Kidney glomerular epithelial cell (primary cell): ENCODE measurements around the gene CCNI.
"Not testable (repeated sequence)": the region's sequence is repeated elsewhere in the genome, so short reads cannot be mapped to it uniquely, and the experiment has no call there.

Source experiments
- DNase-seq: peaks from one replicate; lab custom pipeline; 2025; lab: John Stamatoyannopoulos, UW

The CCNI gene

GRCh38 chr4:77075869-77076799 is at the start of gene CCNI:
CCNI (minus strand) TSS chr4:77075989; CDS start chr4:77066362, 9,627 bp downstream.
- DNase-seq = peak; percentile 90

GRCh38 chr4:77124576-77124975 is 48.8 kb upstream of the CCNI start:
- DNase-seq = no peak

- no peak for DNase-seq
Observed at GRCh38 chr4:77123411-77123810, 47.6 kb upstream of the CCNI start.

- no peak for DNase-seq
Observed at GRCh38 chr4:77122656-77123055, 46.9 kb upstream of the CCNI start.

- no peak for DNase-seq
Observed at GRCh38 chr4:77121736-77122240, 46.0 kb upstream of the CCNI start.

GRCh38 chr4:77120886-77121508 is 45.2 kb upstream of the CCNI start:
- DNase-seq = no peak

GRCh38 chr4:77117721-77118120 is 41.9 kb upstream of the CCNI start:
- DNase-seq = no peak

- no peak for DNase-seq
Observed at GRCh38 chr4:77113069-77113468, 37.3 kb upstream of the CCNI start.

GRCh38 chr4:77110730-77111129 is 34.9 kb upstream of the CCNI start:
- DNase-seq = no peak

- DNase-seq = no peak
Observed at GRCh38 chr4:77104791-77105540, 29.2 kb upstream of the CCNI start.

GRCh38 chr4:77104388-77104787 is 28.6 kb upstream of the CCNI start:
- DNase-seq = no peak

GRCh38 chr4:77100234-77100633 is 24.4 kb upstream of the CCNI start:
- no peak for DNase-seq

GRCh38 chr4:77097611-77098010 is 21.8 kb upstream of the CCNI start:
- no peak for DNase-seq

GRCh38 chr4:77095101-77095821 is 19.5 kb upstream of the CCNI start:
- DNase-seq = peak; percentile 66

- DNase-seq = no peak
Observed at GRCh38 chr4:77094496-77094895, 18.7 kb upstream of the CCNI start.

GRCh38 chr4:77093401-77093800 is 17.6 kb upstream of the CCNI start:
- peak; percentile 84 for DNase-seq

GRCh38 chr4:77092975-77093374 is 17.2 kb upstream of the CCNI start:
- peak; percentile 84 for DNase-seq

GRCh38 chr4:77089866-77090265 is 14.1 kb upstream of the CCNI start:
- no peak for DNase-seq

- DNase-seq = not testable (repeated sequence)
Observed at GRCh38 chr4:77087027-77087426, 11.2 kb upstream of the CCNI start.

- no peak for DNase-seq
Observed at GRCh38 chr4:77084019-77084639, 8.3 kb upstream of the CCNI start.

GRCh38 chr4:77082886-77083608 is 7.3 kb upstream of the CCNI start:
- no peak for DNase-seq
